ENCODE data around the gene SLC6A8.
"Not testable (repeated sequence)": the region's sequence is repeated elsewhere in the genome, so short reads cannot be mapped to it uniquely, and the experiment has no call there.

The SLC6A8 gene

GRCh38 chrX:153690466-153690865, 2.7 kb downstream of the SLC6A8 start:
- ChIA-PET CTCF (no interaction called here), POLR2A (no interaction called here)
- TF ChIP-seq ZNF350 (tag by site-specific recombination; IDR thresholded peaks at IDR 0.05) (no peak), ZNF624 (tag by site-specific recombination; IDR thresholded peaks at IDR 0.05) (no peak), ZNF830 (tag by site-specific recombination; IDR thresholded peaks at IDR 0.05; ENCODE audit: low read depth) (no peak), ZNF138 (tag by site-specific recombination; IDR thresholded peaks at IDR 0.05; ENCODE audit: borderline replicate concordance) (no peak), ZEB2 (tag by site-specific recombination; IDR thresholded peaks at IDR 0.05) (no peak), KLF1 (tag by site-specific recombination; IDR thresholded peaks at IDR 0.05) (no peak), ZBTB11 (tag by site-specific recombination; conservative IDR thresholded peaks at IDR 0.05; ENCODE audit: low read depth) (no peak), GLI4 (tag by site-specific recombination; IDR thresholded peaks at IDR 0.05) (no peak), ZXDB (tag by site-specific recombination; IDR thresholded peaks at IDR 0.05) (no peak), ZBTB44 (tag by site-specific recombination; IDR thresholded peaks at IDR 0.05) (no peak), MYNN (tag by site-specific recombination; IDR thresholded peaks at IDR 0.05; ENCODE audit: borderline replicate concordance) (no peak)
- Histone ChIP-seq H3K4me3 (ENCODE audit: low read depth, low read length) (no peak overlapping the region), H3K27ac (ENCODE audit: extremely low read depth, low read depth, low read length) (no peak overlapping the region), H3K36me3 (ENCODE audit: control insufficient read depth in 2 of 2, insufficient read depth in 1 of 2, low read length in 2 of 2) (peaks cover 0 to 54% of the 10 kb centered on the region in 2 experiments; a peak in 1 of 3 replicates), H3K4me1 (ENCODE audit: control insufficient read depth, insufficient read depth, low read length) (no peaks in the 10 kb centered on the region), H3K9me3 (ENCODE audit: control insufficient read depth, insufficient read depth, low read depth, low read length) (no peaks in the 10 kb centered on the region)

- H3K4me1 ChIP-seq (ENCODE audit: control insufficient read depth, insufficient read depth, low read length); H3K4me3 ChIP-seq (ENCODE audit: low read depth, low read length); H3K27ac ChIP-seq (ENCODE audit: extremely low read depth, low read depth, low read length); POLR2A ChIA-PET; CTCF ChIA-PET; H3K9me3 ChIP-seq (ENCODE audit: control insufficient read depth, insufficient read depth, low read depth, low read length): not testable (repeated sequence)
- TF ChIP-seq GLIS2 (tag by site-specific recombination; IDR thresholded peaks at IDR 0.05): peak; percentile 38; the same call in 1 of the 2 replicates
- 0 out of 2 replicates have a peak, but pooled peaks have one; percentile 16 for TF ChIP-seq HIC1 (tag by site-specific recombination; IDR thresholded peaks at IDR 0.05)
- peaks cover 0 to 62% of the 10 kb centered on the region in 2 experiments; a peak in 1 of 3 replicates for H3K36me3 ChIP-seq (ENCODE audit: control insufficient read depth in 2 of 2, insufficient read depth in 1 of 2, low read length in 2 of 2)
Observed at GRCh38 chrX:153691032-153691827, 3.5 kb downstream of the SLC6A8 start.

- ChIA-PET CTCF (interaction anchor here (1.8 kb wide), 1 partner anchor 17 kb away, joined by 4 read pairs; no protein-coding TSS in a partner anchor), POLR2A (no interaction called here)
- no peak overlapping the region for H3K4me3 ChIP-seq (ENCODE audit: low read depth, low read length)
- no peaks in the 10 kb centered on the region for H3K4me1 ChIP-seq (ENCODE audit: control insufficient read depth, insufficient read depth, low read length)
- peak overlapping the region; percentile 46; the same call in 1 of the 2 replicates for H3K27ac ChIP-seq (ENCODE audit: extremely low read depth, low read depth, low read length)
- H3K9me3 ChIP-seq (ENCODE audit: control insufficient read depth, insufficient read depth, low read depth, low read length): no peaks in the 10 kb centered on the region
- no peak for TF ChIP-seq ZNF549 (tag by site-specific recombination; IDR thresholded peaks at IDR 0.05)
- 0 out of 2 replicates have a peak, but pooled peaks have one; percentile 77 for TF ChIP-seq HOXC10 (CRISPR knock-in tag; IDR thresholded peaks at IDR 0.05)
- TF ChIP-seq ZNF548 (tag by site-specific recombination; IDR thresholded peaks at IDR 0.05): no peak
- no peak for TF ChIP-seq ZNF239 (tag by site-specific recombination; IDR thresholded peaks at IDR 0.05)
- TF ChIP-seq ZNF423 (tag by site-specific recombination; IDR thresholded peaks at IDR 0.05): no peak
- no peak for TF ChIP-seq ZNF366 (tag by site-specific recombination; conservative IDR thresholded peaks at IDR 0.05)
- peaks cover 0 to 69% of the 10 kb centered on the region in 2 experiments; a peak in 1 of 3 replicates for H3K36me3 ChIP-seq (ENCODE audit: control insufficient read depth in 2 of 2, insufficient read depth in 1 of 2, low read length in 2 of 2)
Observed at GRCh38 chrX:153692003-153692402, 4.3 kb downstream of the SLC6A8 start.
